ENCODE measurements around the gene NDUFS1. TPM values are rescaled to one million over a fixed set of nuclear protein-coding genes. Genes with fewer than 3 reads are reported as not detected.

Gene NDUFS1
- total and polyA plus RNA-seq, 2 donors (not counting 1 experiment from before 2014, with no cell fraction given): 12.3 to 46.3 TPM

- ChIA-PET CTCF (no interaction called here), POLR2A (no interaction called here)
- no peak overlapping the region for H3K4me3 ChIP-seq (ENCODE audit: control extremely low read depth in 1 of 5, extremely low read depth in 1 of 5, insufficient read depth in 1 of 5, low read depth in 2 of 5, low read length in 4 of 5)
- H3K27ac ChIP-seq (ENCODE audit: low read length in 2 of 2): no peak overlapping the region
- Mint-ChIP-seq H3K27ac (no peak overlapping the region), H3K9me3 (ENCODE audit: insufficient read depth) (no peaks in the 10 kb centered on the region), H3K4me3 (no peak overlapping the region), H3K27me3 (peaks cover 26% of the 10 kb centered on the region), H3K4me1 (no peaks in the 10 kb centered on the region)
- no peak for TF ChIP-seq CTCF (IDR thresholded peaks at IDR 0.05)
- no peak for TF ChIP-seq EZH2 (IDR thresholded peaks at IDR 0.05; ENCODE audit: borderline replicate concordance, insufficient read depth, low read depth, low read length, poor library complexity, severe bottlenecking)
- intact Hi-C loops (cut with micrococcal nuclease): no loop called here
- no peaks in the 10 kb centered on the region for H3K9me3 ChIP-seq (ENCODE audit: control extremely low read depth in 1 of 3, control insufficient read depth in 2 of 3, insufficient read depth in 1 of 3, low read length in 2 of 3)
- no peaks in the 10 kb centered on the region for H4K20me1 ChIP-seq (ENCODE audit: control insufficient read depth, insufficient read depth, low read length, poor library complexity, severe bottlenecking)
- H3K79me2 ChIP-seq (ENCODE audit: control insufficient read depth, insufficient read depth, low read length): no peaks in the 10 kb centered on the region
- H3K27me3 ChIP-seq (replicated peaks in 1 of 4; ENCODE audit: control extremely low read depth in 1 of 4, control insufficient read depth in 3 of 4, insufficient read depth in 4 of 4, low read length in 3 of 4): peaks cover 0 to 2% (median 0%) of the 10 kb centered on the region in 4 experiments
- no peak overlapping the region for H2AFZ ChIP-seq (ENCODE audit: insufficient read depth, low read depth, low read length, poor library complexity, severe bottlenecking)
- WGBS (ENCODE audit: insufficient coverage): no CpG with 5 or more reads among the region's 3 CpGs
- H3K36me3 ChIP-seq (replicated peaks in 1 of 2; ENCODE audit: control extremely low read depth in 1 of 2, control insufficient read depth in 1 of 2, extremely low read depth in 1 of 2, insufficient read depth in 2 of 2, low read length in 1 of 2): no peaks in the 10 kb centered on the region
- ATAC-seq (ENCODE audit: low read depth) (no peak), DNase-seq (no peak)
- H3K9ac ChIP-seq (ENCODE audit: low read length): no peak overlapping the region
- H3K4me1 ChIP-seq (ENCODE audit: control insufficient read depth in 2 of 2, insufficient read depth in 2 of 2, low read length in 2 of 2): no peaks in the 10 kb centered on the region
- no peak overlapping the region for H3K4me2 ChIP-seq (replicated peaks; ENCODE audit: low read depth, low read length, poor library complexity, severe bottlenecking)
These were observed 32.9 kb upstream of the NDUFS1 start for GRCh38 chr2:206192157-206192556.

GRCh38 chr2:206190689-206191088, 31.4 kb upstream of the NDUFS1 start:
- Mint-ChIP-seq H3K27ac (no peak overlapping the region), H3K27me3 (peaks cover 25% of the 10 kb centered on the region), H3K4me3 (no peak overlapping the region), H3K4me1 (no peaks in the 10 kb centered on the region), H3K9me3 (ENCODE audit: insufficient read depth) (no peaks in the 10 kb centered on the region)
- DNase-seq: no peak
- Histone ChIP-seq H3K4me2 (replicated peaks; ENCODE audit: low read depth, low read length, poor library complexity, severe bottlenecking) (no peak overlapping the region), H3K9me3 (ENCODE audit: control extremely low read depth in 1 of 3, control insufficient read depth in 2 of 3, insufficient read depth in 1 of 3, low read length in 2 of 3) (no peaks in the 10 kb centered on the region), H3K4me3 (ENCODE audit: control extremely low read depth in 1 of 5, extremely low read depth in 1 of 5, insufficient read depth in 1 of 5, low read depth in 2 of 5, low read length in 4 of 5) (no peak overlapping the region), H3K27me3 (replicated peaks in 1 of 4; ENCODE audit: control extremely low read depth in 1 of 4, control insufficient read depth in 3 of 4, insufficient read depth in 4 of 4, low read length in 3 of 4) (no peaks in the 10 kb centered on the region), H3K27ac (ENCODE audit: low read length in 2 of 2) (no peak overlapping the region), H3K9ac (ENCODE audit: low read length) (no peak overlapping the region), H3K36me3 (replicated peaks in 1 of 2; ENCODE audit: control extremely low read depth in 1 of 2, control insufficient read depth in 1 of 2, extremely low read depth in 1 of 2, insufficient read depth in 2 of 2, low read length in 1 of 2) (no peaks in the 10 kb centered on the region), H4K20me1 (ENCODE audit: control insufficient read depth, insufficient read depth, low read length, poor library complexity, severe bottlenecking) (no peaks in the 10 kb centered on the region), H2AFZ (ENCODE audit: insufficient read depth, low read depth, low read length, poor library complexity, severe bottlenecking) (no peak overlapping the region), H3K4me1 (ENCODE audit: control insufficient read depth in 2 of 2, insufficient read depth in 2 of 2, low read length in 2 of 2) (no peaks in the 10 kb centered on the region), H3K79me2 (ENCODE audit: control insufficient read depth, insufficient read depth, low read length) (no peaks in the 10 kb centered on the region)
- POLR2A ChIA-PET: no interaction called here
- no peak for ATAC-seq (ENCODE audit: low read depth)
- intact Hi-C loops (cut with micrococcal nuclease): no loop called here
- WGBS (ENCODE audit: insufficient coverage): 94% methylated on average over 2 of the region's 5 CpGs
- TF ChIP-seq CTCF (IDR thresholded peaks at IDR 0.05) (no peak), EZH2 (IDR thresholded peaks at IDR 0.05; ENCODE audit: borderline replicate concordance, insufficient read depth, low read depth, low read length, poor library complexity, severe bottlenecking) (no peak)
- CTCF ChIA-PET: no interaction called here

All from B cell (primary cell).